ENCODE data around the gene NDUFV3. TPM values are rescaled to one million over a fixed set of nuclear protein-coding genes. Genes with fewer than 3 reads are reported as not detected.

The NDUFV3 gene
- total and polyA plus RNA-seq, 2 donors (not counting 1 experiment from before 2014, with no cell fraction given): 37.7 to 38.2 TPM

DNA sequence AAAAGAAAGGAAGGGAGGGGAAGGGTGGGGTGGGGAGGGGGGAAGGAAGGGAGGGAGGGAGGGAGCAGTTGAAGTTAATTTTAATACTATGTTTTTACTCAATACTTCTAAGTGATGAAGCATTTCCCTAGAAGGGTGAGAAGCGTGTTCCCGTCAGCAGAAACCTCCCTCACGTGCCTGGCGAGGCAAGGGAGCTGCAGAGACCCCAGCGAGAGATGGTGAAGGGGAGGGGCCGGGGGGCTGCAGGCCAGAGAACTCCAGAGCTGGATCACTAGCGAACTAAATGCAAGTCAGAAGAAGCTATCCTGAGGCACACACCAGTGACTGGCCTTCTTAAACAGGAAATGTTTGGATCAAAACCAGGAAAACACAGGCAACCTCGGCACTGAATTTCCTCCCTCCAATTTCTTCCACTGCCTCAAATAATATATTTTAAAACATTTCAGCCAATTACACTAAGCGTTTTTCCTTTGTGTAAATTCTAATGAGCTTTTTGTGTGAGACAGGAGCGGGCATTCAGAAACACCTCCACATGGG lies 31.7 kb upstream of the NDUFV3 start:
- no peak overlapping the region for H3K27ac ChIP-seq (ENCODE audit: insufficient read depth, low read length)
- no peak for DNase-seq (ENCODE audit: low read depth in 2 of 2)
- H4K20me1 ChIP-seq (ENCODE audit: control insufficient read depth, extremely low read depth, insufficient read depth, low read length): no peaks in the 10 kb centered on the region
- H3K36me3 ChIP-seq (ENCODE audit: control insufficient read depth, insufficient read depth, low read length): peaks cover 27% of the 10 kb centered on the region
- no peak for TF ChIP-seq EZH2 (IDR thresholded peaks at IDR 0.05; ENCODE audit: low read length, missing control alignments)
- TF ChIP-seq, protein P1, sequence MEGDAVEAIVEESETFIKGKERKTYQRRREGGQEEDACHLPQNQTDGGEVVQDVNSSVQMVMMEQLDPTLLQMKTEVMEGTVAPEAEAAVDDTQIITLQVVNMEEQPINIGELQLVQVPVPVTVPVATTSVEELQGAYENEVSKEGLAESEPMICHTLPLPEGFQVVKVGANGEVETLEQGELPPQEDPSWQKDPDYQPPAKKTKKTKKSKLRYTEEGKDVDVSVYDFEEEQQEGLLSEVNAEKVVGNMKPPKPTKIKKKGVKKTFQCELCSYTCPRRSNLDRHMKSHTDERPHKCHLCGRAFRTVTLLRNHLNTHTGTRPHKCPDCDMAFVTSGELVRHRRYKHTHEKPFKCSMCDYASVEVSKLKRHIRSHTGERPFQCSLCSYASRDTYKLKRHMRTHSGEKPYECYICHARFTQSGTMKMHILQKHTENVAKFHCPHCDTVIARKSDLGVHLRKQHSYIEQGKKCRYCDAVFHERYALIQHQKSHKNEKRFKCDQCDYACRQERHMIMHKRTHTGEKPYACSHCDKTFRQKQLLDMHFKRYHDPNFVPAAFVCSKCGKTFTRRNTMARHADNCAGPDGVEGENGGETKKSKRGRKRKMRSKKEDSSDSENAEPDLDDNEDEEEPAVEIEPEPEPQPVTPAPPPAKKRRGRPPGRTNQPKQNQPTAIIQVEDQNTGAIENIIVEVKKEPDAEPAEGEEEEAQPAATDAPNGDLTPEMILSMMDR (conservative IDR thresholded peaks at IDR 0.05 in 1 of 2, IDR thresholded peaks at IDR 0.05 in 1 of 2; ENCODE audit: low read depth in 1 of 2, low read length in 2 of 2): no peak
- H3K79me2 ChIP-seq (ENCODE audit: control insufficient read depth, insufficient read depth, low read length): peaks cover 31% of the 10 kb centered on the region
- no peak overlapping the region for H3K9ac ChIP-seq (ENCODE audit: insufficient read depth, low read length)
- no peak overlapping the region for H3K4me3 ChIP-seq (replicated peaks in 1 of 4; ENCODE audit: control extremely low read depth in 1 of 4, insufficient read depth in 1 of 4, low read depth in 3 of 4, low read length in 4 of 4)
- no peak overlapping the region for H3K4me2 ChIP-seq (ENCODE audit: extremely low read depth, insufficient read depth, low read length)
- no peaks in the 10 kb centered on the region for H3K4me1 ChIP-seq (ENCODE audit: control insufficient read depth, extremely low read depth, insufficient read depth, low read length)
- H2AFZ ChIP-seq (ENCODE audit: low read length): no peak overlapping the region
- no peaks in the 10 kb centered on the region for H3K9me3 ChIP-seq (ENCODE audit: control insufficient read depth, insufficient read depth, low read depth, low read length)
- no peaks in the 10 kb centered on the region for H3K27me3 ChIP-seq (ENCODE audit: control insufficient read depth, insufficient read depth, low read length)

DNA sequence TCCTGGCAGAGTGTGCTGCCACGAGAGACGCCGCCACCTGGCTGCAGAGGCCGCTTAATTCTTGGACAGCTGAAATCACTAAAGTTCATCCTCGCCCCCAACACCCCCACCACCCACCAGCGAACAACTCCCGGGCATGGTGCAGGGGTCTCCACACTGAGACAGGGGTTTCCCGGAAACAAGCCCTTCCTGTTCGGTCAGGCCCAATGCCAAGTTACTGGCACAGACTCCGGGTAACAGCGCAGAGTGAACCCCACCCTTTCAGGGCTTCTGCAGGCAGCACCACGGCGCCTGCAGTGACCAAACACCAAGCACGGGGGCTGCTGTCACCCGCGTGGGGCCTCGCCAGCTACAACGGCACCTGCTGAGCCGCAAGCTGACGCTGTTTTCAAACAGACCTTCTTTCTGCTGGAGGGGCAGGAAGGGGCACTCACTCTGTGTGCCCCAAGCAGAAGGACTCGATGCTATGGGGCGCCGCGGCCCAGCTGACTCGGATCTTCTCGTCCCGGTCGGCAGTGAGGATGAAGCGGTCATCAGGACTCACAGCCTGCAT lies 31.2 kb upstream of the NDUFV3 start:
- Histone ChIP-seq H3K9me3 (ENCODE audit: control insufficient read depth, insufficient read depth, low read depth, low read length) (no peaks in the 10 kb centered on the region), H3K9ac (ENCODE audit: insufficient read depth, low read length) (no peak overlapping the region), H3K36me3 (ENCODE audit: control insufficient read depth, insufficient read depth, low read length) (peaks cover 27% of the 10 kb centered on the region), H2AFZ (ENCODE audit: low read length) (no peak overlapping the region), H3K4me3 (replicated peaks in 1 of 4; ENCODE audit: control extremely low read depth in 1 of 4, insufficient read depth in 1 of 4, low read depth in 3 of 4, low read length in 4 of 4) (no peak overlapping the region), H3K27ac (ENCODE audit: insufficient read depth, low read length) (no peak overlapping the region), H3K4me2 (ENCODE audit: extremely low read depth, insufficient read depth, low read length) (no peak overlapping the region), H3K79me2 (ENCODE audit: control insufficient read depth, insufficient read depth, low read length) (peaks cover 36% of the 10 kb centered on the region), H3K4me1 (ENCODE audit: control insufficient read depth, extremely low read depth, insufficient read depth, low read length) (no peaks in the 10 kb centered on the region), H3K27me3 (ENCODE audit: control insufficient read depth, insufficient read depth, low read length) (no peaks in the 10 kb centered on the region), H4K20me1 (ENCODE audit: control insufficient read depth, extremely low read depth, insufficient read depth, low read length) (no peaks in the 10 kb centered on the region)
- TF ChIP-seq, protein P1 (conservative IDR thresholded peaks at IDR 0.05 in 1 of 2, IDR thresholded peaks at IDR 0.05 in 1 of 2; ENCODE audit: low read depth in 1 of 2, low read length in 2 of 2): no peak
- no peak for TF ChIP-seq EZH2 (IDR thresholded peaks at IDR 0.05; ENCODE audit: low read length, missing control alignments)
- DNase-seq (ENCODE audit: low read depth in 2 of 2): no peak

GRCh38 chr21:42862774-42863503 lies 30.2 kb upstream of the NDUFV3 start:
- H3K27ac ChIP-seq (ENCODE audit: insufficient read depth, low read length): no peak overlapping the region
- DNase-seq (ENCODE audit: low read depth in 2 of 2): no peak
- H4K20me1 ChIP-seq (ENCODE audit: control insufficient read depth, extremely low read depth, insufficient read depth, low read length): no peaks in the 10 kb centered on the region
- no peak overlapping the region for H3K9ac ChIP-seq (ENCODE audit: insufficient read depth, low read length)
- no peaks in the 10 kb centered on the region for H3K4me1 ChIP-seq (ENCODE audit: control insufficient read depth, extremely low read depth, insufficient read depth, low read length)
- H3K4me2 ChIP-seq (ENCODE audit: extremely low read depth, insufficient read depth, low read length): no peak overlapping the region
- no peaks in the 10 kb centered on the region for H3K27me3 ChIP-seq (ENCODE audit: control insufficient read depth, insufficient read depth, low read length)
- H3K79me2 ChIP-seq (ENCODE audit: control insufficient read depth, insufficient read depth, low read length): peaks cover 40% of the 10 kb centered on the region
- H3K9me3 ChIP-seq (ENCODE audit: control insufficient read depth, insufficient read depth, low read depth, low read length): no peaks in the 10 kb centered on the region
- peaks cover 27% of the 10 kb centered on the region for H3K36me3 ChIP-seq (ENCODE audit: control insufficient read depth, insufficient read depth, low read length)
- H2AFZ ChIP-seq (ENCODE audit: low read length): no peak overlapping the region
- no peak overlapping the region for H3K4me3 ChIP-seq (replicated peaks in 1 of 4; ENCODE audit: control extremely low read depth in 1 of 4, insufficient read depth in 1 of 4, low read depth in 3 of 4, low read length in 4 of 4)
- TF ChIP-seq, protein P1 (conservative IDR thresholded peaks at IDR 0.05 in 1 of 2, IDR thresholded peaks at IDR 0.05 in 1 of 2; ENCODE audit: low read depth in 1 of 2, low read length in 2 of 2): no peak
- TF ChIP-seq EZH2 (IDR thresholded peaks at IDR 0.05; ENCODE audit: low read length, missing control alignments): no peak

All from fibroblast of lung (primary cell).